K562 (cell line): ENCODE results near the gene HOXA4. TPM values are rescaled to one million over a fixed set of nuclear protein-coding genes. Genes with fewer than 3 reads are reported as not detected.

Experiments
- ATAC-seq: fragments of 200-7000 bp; cut with Tn5 transposase; 3 replicates; pipeline ENCODE4 v1.9.1; 2020; ENCODE audit warnings: moderate library complexity
- BruUV-seq: library from RNA; stranded (reverse); fragments of 400-500 nt; replicated peaks from 2 replicates; lab custom pipeline; 2021; lab: Mats Ljungman, UMichigan
- CTCF ChIA-PET: fragments of 300-600 bp; formaldehyde crosslinking; extraction: SDS; loops from one replicate; lab custom pipeline; 2021; ENCODE audit warnings: low intra/inter-chr PET ratio; lab: Yijun Ruan, JAX
- POLR2A ChIA-PET: fragments of 300-600, 350-650 bp; sonication (Branson Sonifier 250); formaldehyde crosslinking; extraction: SDS; loops from one replicate; lab custom pipeline; 2021; ENCODE audit warnings: antibody characterized with exemption, inconsistent platforms; lab: Yijun Ruan, JAX
- DNase-seq, 4 experiments: peaks; one replicate each; pipeline versions ENCODE4 v3.0.0 to v3.0.0-alpha.2; 2011 to 2018; ENCODE audit warnings: low spot score in 3 of 4, mixed read lengths in 3 of 4; ENCODE audit errors: extremely low read depth in 1 of 4
- FAIRE-seq: peaks from 2 replicates; lab custom pipeline; 2011; peaks lifted over from hg19 to GRCh38; lab: Jason Lieb, UNC
- H2AFZ ChIP-seq: 2 replicates; pipeline ENCODE4 v1.6.0; 2011; ENCODE audit warnings: low read depth, low read length, control low read depth, inconsistent platforms
- H3K27ac ChIP-seq: fragments of 200-600 bp; 3 replicates; pipeline ENCODE4 v1.8.0; 2011; ENCODE audit warnings: low read depth, mild to moderate bottlenecking, control low read depth, inconsistent platforms, low read length, moderate library complexity, mixed read lengths; ENCODE audit errors: extremely low read depth
- H3K27me3 ChIP-seq, 2 experiments: fragments of 300-600 bp in 1 of 2; 2 replicates in 1 of 2; 3 replicates in 1 of 2; pipeline versions ENCODE4 v1.6.0 to v1.8.0; 2011; ENCODE audit warnings: inconsistent platforms in 2 of 2, low read length in 2 of 2, mild to moderate bottlenecking in 1 of 2, mixed read lengths in 1 of 2, moderate library complexity in 1 of 2; ENCODE audit not compliant: control insufficient read depth in 2 of 2, insufficient read depth in 2 of 2
- H3K36me3 ChIP-seq: fragments of 300-600 bp; 3 replicates; pipeline ENCODE4 v1.8.0; 2011; ENCODE audit warnings: mild to moderate bottlenecking, low read length, inconsistent platforms; ENCODE audit not compliant: control insufficient read depth, insufficient read depth
- H3K4me1 ChIP-seq, 2 experiments: fragments of 200-600 bp in 1 of 2; replicated peaks in 1 of 2; 2 replicates in 1 of 2; 3 replicates in 1 of 2; pipeline versions ENCODE4 v1.5.1 to v1.8.0; 2011; ENCODE audit warnings: inconsistent platforms in 2 of 2, low read length in 2 of 2, mild to moderate bottlenecking in 1 of 2, mixed read lengths in 1 of 2, moderate library complexity in 1 of 2; ENCODE audit not compliant: control insufficient read depth in 2 of 2, insufficient read depth in 2 of 2
- H3K4me2 ChIP-seq: 2 replicates; pipeline ENCODE4 v1.6.1; 2011; ENCODE audit warnings: low read length, control low read depth, inconsistent platforms, mixed read lengths; ENCODE audit not compliant: insufficient read depth
- H3K4me3 ChIP-seq: fragments of 200-600 bp; sonication (generic), shearing (Covaris generic); 2 replicates; pipeline ENCODE4 v1.5.1; 2016; ENCODE audit warnings: control low read depth, inconsistent platforms
- H3K79me2 ChIP-seq: fragments of 200-600 bp; 3 replicates; pipeline ENCODE4 v1.8.0; 2011; ENCODE audit warnings: low read length, inconsistent platforms; ENCODE audit not compliant: control insufficient read depth, insufficient read depth
- H3K9ac ChIP-seq, 2 experiments: 2 replicates each; pipeline versions ENCODE4 v1.6.0 to v1.6.1; 2011; ENCODE audit warnings: low read depth in 2 of 2, low read length in 2 of 2, control low read depth in 1 of 2, inconsistent platforms in 1 of 2, mild to moderate bottlenecking in 1 of 2, mixed read lengths in 1 of 2; ENCODE audit not compliant: insufficient read depth in 1 of 2
- H3K9me1 ChIP-seq: one replicate; pipeline ENCODE4 v1.6.0; 2011; ENCODE audit warnings: inconsistent platforms, mild to moderate bottlenecking, low read length, moderate library complexity; ENCODE audit not compliant: control insufficient read depth, insufficient read depth
- H3K9me3 ChIP-seq: replicated peaks from 2 replicates; pipeline ENCODE4 v1.5.1; 2011; ENCODE audit warnings: low read depth, low read length, inconsistent platforms; ENCODE audit not compliant: control insufficient read depth, insufficient read depth
- H4K20me1 ChIP-seq: replicated peaks from 2 replicates; pipeline ENCODE4 v1.6.1; 2011; ENCODE audit warnings: low read length, inconsistent platforms, mixed read lengths; ENCODE audit not compliant: control insufficient read depth, insufficient read depth
- CBX2 ChIP-seq: fragments of 200-600 bp; sonication (generic); IDR thresholded peaks from one replicate; pipeline ENCODE4 v1.6.1; 2012; ENCODE audit warnings: mild to moderate bottlenecking, low read length, inconsistent platforms; ENCODE audit not compliant: insufficient read depth, poor library complexity, severe bottlenecking
- NR0B1 ChIP-seq: fragments of 450-650 bp; IDR thresholded peaks from one replicate; pipeline ENCODE4 v1.6.1; 2018; ENCODE audit warnings: mild to moderate bottlenecking, moderate library complexity; ENCODE audit not compliant: partially characterized antibody
- PRDM10 ChIP-seq: fragments of 450-650 bp; IDR thresholded peaks from 2 replicates; pipeline ENCODE4 v1.6.1; 2018; ENCODE audit not compliant: partially characterized antibody
- RBM14 ChIP-seq: fragments of 200-400 bp; formaldehyde crosslinking; IDR thresholded peaks from 2 replicates; pipeline ENCODE4 v1.6.1; 2018; ENCODE audit warnings: low read depth, mild to moderate bottlenecking, low read length, moderate library complexity, borderline replicate concordance; ENCODE audit not compliant: insufficient read depth
- SNIP1 ChIP-seq: fragments of 450-650 bp; IDR thresholded peaks from 2 replicates; pipeline ENCODE4 v1.7.1; 2017; ENCODE audit warnings: low read depth, mild to moderate bottlenecking
- TARDBP ChIP-seq: fragments of 450-650 bp; IDR thresholded peaks from 2 replicates; pipeline ENCODE4 v1.6.1; 2016
- TGIF2 ChIP-seq: sonication (generic); formaldehyde crosslinking; IDR thresholded peaks from 2 replicates; pipeline ENCODE4 v1.8.1; 2022; ENCODE audit warnings: mild to moderate bottlenecking, missing genetic modification reagents, moderate library complexity
- THAP12 ChIP-seq: fragments of 250-450 bp; sonication (Bioruptor Pico); IDR thresholded peaks from 2 replicates; pipeline ENCODE4 v1.9.0; 2021; ENCODE audit warnings: mild to moderate bottlenecking, inconsistent platforms
- ZBTB43 ChIP-seq: sonication (generic); formaldehyde crosslinking; IDR thresholded peaks from 2 replicates; pipeline ENCODE4 v1.8.0; 2023; ENCODE audit warnings: mild to moderate bottlenecking, missing genetic modification reagents
- WGBS: fragments of 100-300 bp; shearing (Covaris generic); methylation state at CpG from one replicate; pipeline ENCODE4 v1.1.6; 2016; ENCODE audit warnings: low coverage, mixed read lengths; ENCODE audit not compliant: insufficient coverage; ENCODE audit errors: missing lambda C conversion rate; 5-methylcytosine and 5-hydroxymethylcytosine counted together
- in situ Hi-C: fragments of 300-500 bp; cut with MboI; formaldehyde crosslinking; loops from 4 replicates; pipeline ENCODE4 v1.15.0; 2018; ENCODE audit warnings: inconsistent platforms, mixed read lengths
- intact Hi-C: fragments of 100-400 bp; cut with micrococcal nuclease; formaldehyde crosslinking; loops from 2 replicates; pipeline ENCODE4 v1.14.2; 2022
- polyA plus RNA-seq, 8 experiments: library from polyadenylated mRNA; depleted of rRNA in 4 of 8; stranded (reverse) in 5 of 8; unstranded in 3 of 8; fragments of >200 nt; fragmentation: Nextera tagmentation in 2 of 8; fragmentation: Illumina TruSeq in 1 of 8; extraction: Ambion mirVana in 2 of 8; extraction: Trizol in 1 of 8; gene quantifications; 2 replicates each; pipeline versions ENCODE4 v1.2.1 to v1.2.3, GENCODE V29; 2011 to 2014; ENCODE audit warnings: inconsistent platforms in 1 of 8, missing spikeins in 1 of 8
- total RNA-seq, 7 experiments: library from RNA; depleted of rRNA in 6 of 7; stranded (reverse); fragments of >200 nt in 6 of 7; fragmentation: Illumina TruSeq in 2 of 7; extraction: Trizol in 2 of 7; gene quantifications; 2 replicates each; pipeline versions ENCODE4 v1.2.1 to v1.2.3, GENCODE V29; 2011 to 2021; ENCODE audit warnings: low replicate concordance in 1 of 7

HOXA4 gene
- total and polyA plus RNA-seq, 9 of the 15 experiments (the other 6 are each of a cell fraction or from before 2014, with no cell fraction given): not detected

- no TSS peak for BruUV-seq
- peaks cover 44 to 75% of the 10 kb centered on the region in 2 experiments for H3K27me3 ChIP-seq
- H2AFZ ChIP-seq: no peak overlapping the region
- POLR2A ChIA-PET: interaction anchor here (0.7 kb wide), 1 partner anchor 730 kb away, joined by 3 read pairs; no protein-coding TSS in a partner anchor
- no peak overlapping the region for H3K27ac ChIP-seq
- DNase-seq (no peak), FAIRE-seq (no peak), ATAC-seq (no peak)
- intact Hi-C loops: no loop called here
- H3K9ac ChIP-seq: no peak overlapping the region
- CTCF ChIA-PET: no interaction called here
- no peak overlapping the region for H3K4me3 ChIP-seq
- no peaks in the 10 kb centered on the region for H3K36me3 ChIP-seq
- no peaks in the 10 kb centered on the region for H3K79me2 ChIP-seq
- H3K4me2 ChIP-seq: no peak overlapping the region
- H3K4me1 ChIP-seq: peaks cover 0 to 5% of the 10 kb centered on the region in 2 experiments; a peak in 1 of 5 replicates
- no peaks in the 10 kb centered on the region for H3K9me3 ChIP-seq
- in situ Hi-C loops: no loop called here
- H4K20me1 ChIP-seq: no peaks in the 10 kb centered on the region; the same call in 1 of the 2 replicates
- 0% methylated on average over 1 of the region's 1 CpG for WGBS
- H3K9me1 ChIP-seq: no peaks in the 10 kb centered on the region
- no peak for TF ChIP-seq TGIF2
- TF ChIP-seq CBX2: no peak
- TF ChIP-seq THAP12 (CRISPR knock-in tag): no peak
- no peak for TF ChIP-seq PRDM10
- no peak for TF ChIP-seq RBM14
- no peak for TF ChIP-seq TARDBP
- TF ChIP-seq ZBTB43 (CRISPR knock-in tag): no peak
- TF ChIP-seq NR0B1: no peak
- no peak for TF ChIP-seq SNIP1
These were observed 11.1 kb downstream of the HOXA4 start for GRCh38 chr7:27119412-27119911.
